H9 (cell line): ENCODE results near the gene GRHPR. TPM values are rescaled to one million over a fixed set of nuclear protein-coding genes. Genes with fewer than 3 reads are reported as not detected.

Source experiments
- DNase-seq: peaks from one replicate; pipeline ENCODE4 v3.0.0-alpha.2; 2017
- H2AFZ ChIP-seq: one replicate; pipeline ENCODE4 v1.6.1; 2013; ENCODE audit warnings: mild to moderate bottlenecking, low read length, control low read depth, moderate library complexity
- H2AK5ac ChIP-seq: 2 replicates; pipeline ENCODE4 v1.6.1; 2013; ENCODE audit warnings: low read length, control low read depth, mixed read lengths; ENCODE audit not compliant: insufficient read length
- H2BK120ac ChIP-seq: one replicate; pipeline ENCODE4 v1.6.1; 2013; ENCODE audit warnings: low read depth, mild to moderate bottlenecking, low read length, control low read depth, inconsistent platforms; ENCODE audit not compliant: poor library complexity, severe bottlenecking
- H2BK12ac ChIP-seq: 2 replicates; pipeline ENCODE4 v1.6.1; 2013; ENCODE audit warnings: low read length, control low read depth, mixed read lengths, low read depth; ENCODE audit not compliant: insufficient read length
- H2BK15ac ChIP-seq: 2 replicates; pipeline ENCODE4 v1.6.1; 2013; ENCODE audit warnings: low read depth, low read length, control low read depth
- H2BK20ac ChIP-seq: one replicate; pipeline ENCODE4 v1.6.1; 2013; ENCODE audit warnings: low read depth, mild to moderate bottlenecking, low read length, control low read depth, inconsistent platforms; ENCODE audit not compliant: poor library complexity, severe bottlenecking
- H2BK5ac ChIP-seq: 2 replicates; pipeline ENCODE4 v1.6.1; 2013; ENCODE audit warnings: low read length, control low read depth, mixed read lengths; ENCODE audit not compliant: insufficient read length
- H3K14ac ChIP-seq: 2 replicates; pipeline ENCODE4 v1.6.1; 2013; ENCODE audit warnings: low read length, control low read depth; ENCODE audit not compliant: insufficient read depth
- H3K18ac ChIP-seq: 2 replicates; pipeline ENCODE4 v1.6.1; 2013; ENCODE audit warnings: low read depth, mild to moderate bottlenecking, mixed read lengths, low read length, control low read depth; ENCODE audit not compliant: insufficient read length
- H3K23ac ChIP-seq: 2 replicates; pipeline ENCODE4 v1.6.1; 2013; ENCODE audit warnings: low read length, control low read depth, mixed read lengths, low read depth; ENCODE audit not compliant: insufficient read length
- H3K23me2 ChIP-seq: 2 replicates; pipeline ENCODE4 v1.6.1; 2013; ENCODE audit warnings: low read depth, mild to moderate bottlenecking, mixed read lengths, low read length, control low read depth; ENCODE audit not compliant: insufficient read length, poor library complexity, severe bottlenecking
- H3K27ac ChIP-seq: 2 replicates; pipeline ENCODE4 v1.5.1; 2013; ENCODE audit warnings: low read length, control low read depth, mixed read lengths, low read depth; ENCODE audit not compliant: insufficient read length
- H3K27me3 ChIP-seq: 2 replicates; pipeline ENCODE4 v1.6.1; 2013; ENCODE audit warnings: low read length, control low read depth, inconsistent platforms; ENCODE audit not compliant: insufficient read depth
- H3K4ac ChIP-seq: 2 replicates; pipeline ENCODE4 v1.6.1; 2013; ENCODE audit warnings: low read depth, mild to moderate bottlenecking, control low read depth, inconsistent platforms, low read length, moderate library complexity
- H3K4me1 ChIP-seq: 2 replicates; pipeline ENCODE4 v1.6.1; 2013; ENCODE audit warnings: low read length, control low read depth, inconsistent platforms; ENCODE audit not compliant: insufficient read depth
- H3K4me2 ChIP-seq: 2 replicates; pipeline ENCODE4 v1.6.1; 2013; ENCODE audit warnings: low read length, control low read depth, mixed read lengths; ENCODE audit not compliant: insufficient read length, insufficient read depth
- H3K56ac ChIP-seq: 2 replicates; pipeline ENCODE4 v1.6.1; 2013; ENCODE audit warnings: low read depth, mild to moderate bottlenecking, mixed read lengths, low read length, control low read depth; ENCODE audit not compliant: insufficient read length
- H3K79me1 ChIP-seq: 2 replicates; pipeline ENCODE4 v1.6.1; 2013; ENCODE audit warnings: low read depth, mild to moderate bottlenecking, moderate library complexity, low read length, control low read depth, inconsistent platforms; ENCODE audit not compliant: insufficient read depth, poor library complexity, severe bottlenecking
- H3K79me2 ChIP-seq: 2 replicates; pipeline ENCODE4 v1.6.1; 2013; ENCODE audit warnings: low read length, control low read depth, inconsistent platforms; ENCODE audit not compliant: insufficient read depth
- H3K9ac ChIP-seq: 2 replicates; pipeline ENCODE4 v1.6.1; 2013; ENCODE audit warnings: low read length, control low read depth, mixed read lengths; ENCODE audit not compliant: insufficient read length; ENCODE audit errors: extremely low read depth
- H3K9me3 ChIP-seq: one replicate; pipeline ENCODE4 v1.6.1; 2013; ENCODE audit warnings: low read depth, low read length, inconsistent platforms; ENCODE audit not compliant: control insufficient read depth
- H3T11ph ChIP-seq: one replicate; pipeline ENCODE4 v1.6.1; 2013; ENCODE audit warnings: mild to moderate bottlenecking, low read length, control low read depth, inconsistent platforms
- H4K20me1 ChIP-seq: one replicate; pipeline ENCODE4 v1.6.1; 2013; ENCODE audit not compliant: control insufficient read depth, insufficient read length, insufficient read depth
- H4K5ac ChIP-seq: 2 replicates; pipeline ENCODE4 v1.6.1; 2013; ENCODE audit warnings: low read depth, mild to moderate bottlenecking, mixed read lengths, low read length, control low read depth; ENCODE audit not compliant: insufficient read length
- H4K8ac ChIP-seq: replicated peaks from 2 replicates; pipeline ENCODE4 v1.6.1; 2013; ENCODE audit warnings: low read length, control low read depth, mixed read lengths, low read depth; ENCODE audit not compliant: insufficient read length
- H4K91ac ChIP-seq: 2 replicates; pipeline ENCODE4 v1.6.1; 2013; ENCODE audit warnings: low read depth, mild to moderate bottlenecking, moderate library complexity, mixed read lengths, low read length, control low read depth; ENCODE audit not compliant: insufficient read length
- H3K27ac Mint-ChIP-seq, 3 experiments: 2 replicates in 2 of 3; 3 replicates in 1 of 3; pipeline ENCODE4 v1.8.0; 2020 to 2021; ENCODE audit warnings: mixed read lengths in 3 of 3, mild to moderate bottlenecking in 1 of 3, moderate library complexity in 1 of 3
- H3K27me3 Mint-ChIP-seq: 2 replicates; pipeline ENCODE4 v1.8.0; 2021; ENCODE audit warnings: low read depth, mild to moderate bottlenecking, moderate library complexity, mixed read lengths
- H3K36me3 Mint-ChIP-seq, 3 experiments: 2 replicates in 2 of 3; 3 replicates in 1 of 3; pipeline ENCODE4 v1.8.0; 2020 to 2021; ENCODE audit warnings: low read depth in 3 of 3, mixed read lengths in 3 of 3; ENCODE audit not compliant: insufficient read depth in 1 of 3
- H3K4me1 Mint-ChIP-seq, 2 experiments: 2 replicates each; pipeline ENCODE4 v1.8.0; 2020; ENCODE audit warnings: mixed read lengths in 2 of 2
- H3K4me3 Mint-ChIP-seq, 2 experiments: 2 replicates in 1 of 2; 3 replicates in 1 of 2; pipeline ENCODE4 v1.8.0; 2020 to 2021; ENCODE audit warnings: mild to moderate bottlenecking in 2 of 2, mixed read lengths in 2 of 2, moderate library complexity in 1 of 2
- H3K9me3 Mint-ChIP-seq, 2 experiments: 2 replicates in 1 of 2; 3 replicates in 1 of 2; pipeline ENCODE4 v1.8.0; 2020; ENCODE audit warnings: mild to moderate bottlenecking in 2 of 2, mixed read lengths in 2 of 2, moderate library complexity in 1 of 2
- WGBS: extraction: QIAGEN DNeasy Blood & Tissue Kit; methylation state at CpG from one replicate; pipeline ENCODE4 v1.1.7; 2013; ENCODE audit warnings: missing lambda C conversion rate, low lambda C conversion rate, mixed read lengths; ENCODE audit not compliant: insufficient read length; ENCODE audit errors: extremely low coverage; 5-methylcytosine and 5-hydroxymethylcytosine counted together
- total RNA-seq: library from RNA; stranded (reverse); gene quantifications from 2 replicates; pipeline ENCODE4 v1.2.1, GENCODE V29; 2021
- TF ChIP-seq, protein P1 (sequence below): fragments of 200-600 bp; sonication (generic); conservative IDR thresholded peaks from 3 replicates; pipeline ENCODE4 v1.8.0; 2021; ENCODE audit warnings: antibody characterized with exemption, mild to moderate bottlenecking

GRHPR gene
- total RNA-seq, 1 experiment from 2014 or later, result 97.9 TPM

DNA sequence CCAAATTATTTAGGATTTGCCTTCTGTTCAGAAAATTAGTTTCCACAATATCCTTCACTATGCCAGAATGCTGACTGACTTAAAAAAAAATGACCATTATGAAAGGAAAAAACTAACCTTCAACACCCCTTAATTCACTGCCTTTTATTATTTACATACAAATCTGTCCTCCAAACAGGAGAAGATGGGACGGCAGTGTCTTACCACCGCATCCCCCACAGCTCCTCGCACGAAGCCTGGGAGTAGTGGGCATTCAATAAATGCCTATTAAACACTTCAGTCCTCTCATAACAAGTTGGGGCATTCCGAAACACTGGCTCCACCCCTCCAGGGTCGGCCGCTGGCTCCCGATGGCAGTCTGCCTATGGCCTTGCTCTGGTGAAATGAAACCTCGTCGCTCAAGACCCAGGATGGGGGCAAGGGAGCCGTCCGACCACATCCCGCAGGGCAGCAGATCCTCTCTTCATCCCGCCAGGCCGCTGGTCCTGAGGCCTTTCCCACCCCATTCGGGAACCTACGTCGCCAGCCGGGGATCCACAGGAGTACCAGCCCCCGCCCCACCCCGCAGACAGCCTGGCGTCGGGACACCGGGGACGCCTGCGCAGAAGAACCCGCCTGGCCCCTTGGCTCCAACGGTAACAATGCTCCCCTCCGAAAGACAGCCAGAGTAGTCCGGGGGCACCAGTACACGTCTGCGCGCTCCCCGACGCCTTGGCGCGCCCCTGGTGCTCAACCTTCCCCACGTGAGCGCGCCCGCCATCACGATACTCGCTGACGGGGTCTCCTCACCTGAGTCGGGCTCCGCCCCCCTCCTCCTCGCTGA is 42.1 kb downstream of the GRHPR start:
- peak overlapping the region; percentile 44 for H3K27ac ChIP-seq
- H3K4ac ChIP-seq, result no peak overlapping the region
- no peaks in the 10 kb centered on the region for H3K27me3 Mint-ChIP-seq
- TF ChIP-seq, protein P1, sequence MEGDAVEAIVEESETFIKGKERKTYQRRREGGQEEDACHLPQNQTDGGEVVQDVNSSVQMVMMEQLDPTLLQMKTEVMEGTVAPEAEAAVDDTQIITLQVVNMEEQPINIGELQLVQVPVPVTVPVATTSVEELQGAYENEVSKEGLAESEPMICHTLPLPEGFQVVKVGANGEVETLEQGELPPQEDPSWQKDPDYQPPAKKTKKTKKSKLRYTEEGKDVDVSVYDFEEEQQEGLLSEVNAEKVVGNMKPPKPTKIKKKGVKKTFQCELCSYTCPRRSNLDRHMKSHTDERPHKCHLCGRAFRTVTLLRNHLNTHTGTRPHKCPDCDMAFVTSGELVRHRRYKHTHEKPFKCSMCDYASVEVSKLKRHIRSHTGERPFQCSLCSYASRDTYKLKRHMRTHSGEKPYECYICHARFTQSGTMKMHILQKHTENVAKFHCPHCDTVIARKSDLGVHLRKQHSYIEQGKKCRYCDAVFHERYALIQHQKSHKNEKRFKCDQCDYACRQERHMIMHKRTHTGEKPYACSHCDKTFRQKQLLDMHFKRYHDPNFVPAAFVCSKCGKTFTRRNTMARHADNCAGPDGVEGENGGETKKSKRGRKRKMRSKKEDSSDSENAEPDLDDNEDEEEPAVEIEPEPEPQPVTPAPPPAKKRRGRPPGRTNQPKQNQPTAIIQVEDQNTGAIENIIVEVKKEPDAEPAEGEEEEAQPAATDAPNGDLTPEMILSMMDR, result no peak
- no peaks in the 10 kb centered on the region for H3K9me3 ChIP-seq
- no peak overlapping the region for H4K5ac ChIP-seq
- H2BK5ac ChIP-seq, result no peak overlapping the region
- H3K79me2 ChIP-seq, result peaks cover 26% of the 10 kb centered on the region; the same call in 1 of the 2 replicates
- peak overlapping the region; percentile 95 for H3K14ac ChIP-seq
- H2BK20ac ChIP-seq, result no peak overlapping the region
- H3K9ac ChIP-seq, result peak overlapping the region; percentile 73
- no peak overlapping the region for H4K91ac ChIP-seq
- peak overlapping the region; percentile 7 for H3K56ac ChIP-seq
- peak overlapping the region; percentile 67 for H3K18ac ChIP-seq
- H3K4me3 Mint-ChIP-seq, result peak overlapping the region; percentile 95 to 99
- H3K79me1 ChIP-seq, result peaks cover 5% of the 10 kb centered on the region
- no CpG with 5 or more reads among the region's 47 CpGs for WGBS
- H2AK5ac ChIP-seq, result no peak overlapping the region
- peaks cover 2% of the 10 kb centered on the region; the same call in 1 of the 2 replicates for H3K4me1 ChIP-seq
- no peak for DNase-seq
- H3K27me3 ChIP-seq, result no peaks in the 10 kb centered on the region
- H3K27ac Mint-ChIP-seq, result peak overlapping the region; percentile 99
- peak overlapping the region; percentile 85 for H3K4me2 ChIP-seq
- no peak overlapping the region for H3K23ac ChIP-seq
- no peak overlapping the region for H2BK120ac ChIP-seq
- peaks cover 13 to 24% (median 15%) of the 10 kb centered on the region in 3 experiments; a peak in 5 of 7 replicates for H3K36me3 Mint-ChIP-seq
- peaks cover 17% of the 10 kb centered on the region for H3K23me2 ChIP-seq
- H2BK15ac ChIP-seq, result no peak overlapping the region
- no peaks in the 10 kb centered on the region; a peak in 1 of 5 replicates for H3K9me3 Mint-ChIP-seq
- H3T11ph ChIP-seq, result no peak overlapping the region
- H3K4me1 Mint-ChIP-seq, result peaks cover 24 to 28% of the 10 kb centered on the region in 2 experiments
- H2BK12ac ChIP-seq, result no peak overlapping the region
- H2AFZ ChIP-seq, result no peak overlapping the region
- no peak overlapping the region for H4K8ac ChIP-seq
- no peaks in the 10 kb centered on the region for H4K20me1 ChIP-seq
